Mesenchymal stem cell (in vitro differentiated cells and primary cell): ENCODE measurements around the gene CERKL.

Experiments
- DNase-seq: peaks from one replicate; pipeline ENCODE4 v3.0.0-alpha.2; 2013
- H2AFZ ChIP-seq: one replicate; pipeline ENCODE4 v1.6.1; 2013; ENCODE audit warnings: low read depth, mild to moderate bottlenecking, control low read depth, inconsistent platforms, low read length, moderate library complexity
- H2AK5ac ChIP-seq: 2 replicates; pipeline ENCODE4 v1.6.1; 2013; ENCODE audit warnings: low read length, moderate library complexity, mild to moderate bottlenecking, inconsistent platforms; ENCODE audit not compliant: severe bottlenecking
- H2BK120ac ChIP-seq: one replicate; pipeline ENCODE4 v1.6.1; 2013; ENCODE audit warnings: low read depth, mild to moderate bottlenecking, inconsistent platforms, low read length, moderate library complexity
- H2BK12ac ChIP-seq, 2 experiments: one replicate each; pipeline ENCODE4 v1.6.1; 2013; ENCODE audit warnings: inconsistent platforms in 2 of 2, low read length in 2 of 2, mild to moderate bottlenecking in 2 of 2, moderate library complexity in 2 of 2, control low read depth in 1 of 2
- H2BK15ac ChIP-seq: one replicate; pipeline ENCODE4 v1.6.1; 2013; ENCODE audit warnings: mild to moderate bottlenecking, low read depth, inconsistent platforms; ENCODE audit not compliant: poor library complexity, severe bottlenecking
- H2BK5ac ChIP-seq: 2 replicates; pipeline ENCODE4 v1.6.1; 2013; ENCODE audit warnings: low read depth, mild to moderate bottlenecking, low read length, control low read depth, inconsistent platforms; ENCODE audit not compliant: poor library complexity, severe bottlenecking
- H3K14ac ChIP-seq, 2 experiments: one replicate each; pipeline ENCODE4 v1.6.1; 2013; ENCODE audit warnings: inconsistent platforms in 2 of 2, low read length in 2 of 2, control low read depth in 1 of 2, mild to moderate bottlenecking in 1 of 2, moderate library complexity in 1 of 2
- H3K18ac ChIP-seq, 2 experiments: one replicate each; pipeline ENCODE4 v1.6.1; 2013; ENCODE audit warnings: inconsistent platforms in 2 of 2, low read length in 2 of 2, control low read depth in 1 of 2, low read depth in 1 of 2, mild to moderate bottlenecking in 1 of 2
- H3K23ac ChIP-seq, 2 experiments: one replicate each; pipeline ENCODE4 v1.6.1; 2013; ENCODE audit warnings: inconsistent platforms in 2 of 2, low read length in 2 of 2, mild to moderate bottlenecking in 2 of 2, moderate library complexity in 2 of 2, control low read depth in 1 of 2
- H3K27ac ChIP-seq: 2 replicates; pipeline ENCODE4 v1.5.1; 2013; ENCODE audit warnings: mild to moderate bottlenecking, moderate library complexity, low read length, control low read depth, inconsistent platforms; ENCODE audit not compliant: poor library complexity, severe bottlenecking
- H3K27me3 ChIP-seq, 2 experiments: 2 replicates each; pipeline versions ENCODE4 v1.6.1 to v1.7.0; 2013; ENCODE audit warnings: low read length in 2 of 2, mild to moderate bottlenecking in 2 of 2, moderate library complexity in 2 of 2, control low read depth in 1 of 2, inconsistent platforms in 1 of 2; ENCODE audit not compliant: control insufficient read depth in 1 of 2, insufficient read depth in 1 of 2
- H3K36me3 ChIP-seq, 2 experiments: 2 replicates each; pipeline versions ENCODE4 v1.6.1 to v1.7.0; 2013; ENCODE audit warnings: low read length in 2 of 2, control low read depth in 1 of 2, inconsistent platforms in 1 of 2, low read depth in 1 of 2, mild to moderate bottlenecking in 1 of 2; ENCODE audit not compliant: insufficient read depth in 2 of 2, control insufficient read depth in 1 of 2
- H3K4ac ChIP-seq, 2 experiments: one replicate each; pipeline ENCODE4 v1.6.1; 2013; ENCODE audit warnings: inconsistent platforms in 2 of 2, low read length in 2 of 2, mild to moderate bottlenecking in 2 of 2, moderate library complexity in 2 of 2, control low read depth in 1 of 2, low read depth in 1 of 2
- H3K4me1 ChIP-seq: 2 replicates; pipeline ENCODE4 v1.6.1; 2013; ENCODE audit warnings: low read depth, low read length, control low read depth; ENCODE audit not compliant: control insufficient read depth, insufficient read depth
- H3K4me2 ChIP-seq: 2 replicates; pipeline ENCODE4 v1.6.1; 2013; ENCODE audit warnings: low read length, mild to moderate bottlenecking, inconsistent platforms; ENCODE audit not compliant: poor library complexity, severe bottlenecking
- H3K4me3 ChIP-seq, 2 experiments: 2 replicates each; pipeline versions ENCODE4 v1.5.1 to v1.7.0; 2013; ENCODE audit warnings: low read length in 2 of 2, mild to moderate bottlenecking in 2 of 2, control low read depth in 1 of 2, low read depth in 1 of 2; ENCODE audit not compliant: insufficient read depth in 1 of 2
- H3K79me1 ChIP-seq: replicated peaks from 2 replicates; pipeline ENCODE4 v1.6.1; 2013; ENCODE audit warnings: mild to moderate bottlenecking, control low read depth, low read length, inconsistent platforms; ENCODE audit not compliant: poor library complexity, severe bottlenecking
- H3K9ac ChIP-seq: 2 replicates; pipeline ENCODE4 v1.7.0; 2013; ENCODE audit warnings: mild to moderate bottlenecking, low read length, moderate library complexity
- H3K9me3 ChIP-seq: 2 replicates; pipeline ENCODE4 v1.7.0; 2013; ENCODE audit warnings: mild to moderate bottlenecking, low read length; ENCODE audit not compliant: control insufficient read depth
- H4K8ac ChIP-seq: one replicate; pipeline ENCODE4 v1.6.1; 2013; ENCODE audit warnings: inconsistent platforms, mild to moderate bottlenecking, low read length, moderate library complexity
- H4K91ac ChIP-seq: one replicate; pipeline ENCODE4 v1.6.1; 2013; ENCODE audit warnings: mild to moderate bottlenecking, low read length, inconsistent platforms
- WGBS: methylation state at CpG from one replicate; pipeline ENCODE4 v1.1.7; 2013; ENCODE audit warnings: mixed read lengths; 5-methylcytosine and 5-hydroxymethylcytosine counted together

Gene CERKL

GRCh38 chr2:181682795-181683517 lies 26.1 kb upstream of the CERKL start:
- Histone ChIP-seq H3K27me3 (peaks cover 85 to 98% of the 10 kb centered on the region in 2 experiments), H3K79me1 (no peaks in the 10 kb centered on the region), H2AFZ (no peak overlapping the region), H3K9me3 (peaks cover 13% of the 10 kb centered on the region), H2BK120ac (peak overlapping the region; percentile 11), H3K14ac (no peak overlapping the region), H3K4me1 (peaks cover 26% of the 10 kb centered on the region), H2BK15ac (no peak overlapping the region), H3K27ac (no peak overlapping the region), H4K8ac (no peak overlapping the region), H3K4ac (no peak overlapping the region), H2BK12ac (no peak overlapping the region), H3K4me2 (peak overlapping the region; percentile 68), H3K9ac (no peak overlapping the region), H2BK5ac (no peak overlapping the region), H3K23ac (peak overlapping the region in 1 of 2 experiments; percentile 51), H4K91ac (no peak overlapping the region), H3K36me3 (no peaks in the 10 kb centered on the region), H3K4me3 (no peak overlapping the region), H2AK5ac (no peak overlapping the region), H3K18ac (no peak overlapping the region)
- WGBS = 8% methylated on average over 42 of the region's 42 CpGs
- DNase-seq = no peak

- no peak overlapping the region for H3K18ac ChIP-seq
- no peak overlapping the region for H3K9ac ChIP-seq
- H3K9me3 ChIP-seq = peaks cover 13% of the 10 kb centered on the region
- H3K4me1 ChIP-seq = peaks cover 30% of the 10 kb centered on the region
- no peaks in the 10 kb centered on the region for H3K79me1 ChIP-seq
- no peak overlapping the region for H2BK15ac ChIP-seq
- H3K4me3 ChIP-seq = no peak overlapping the region
- H3K4ac ChIP-seq = no peak overlapping the region
- H3K27me3 ChIP-seq = peaks cover 84 to 97% of the 10 kb centered on the region in 2 experiments
- no peak overlapping the region for H4K8ac ChIP-seq
- no peak overlapping the region for H3K27ac ChIP-seq
- no peaks in the 10 kb centered on the region for H3K36me3 ChIP-seq
- H2AFZ ChIP-seq = no peak overlapping the region
- no peak overlapping the region for H2BK120ac ChIP-seq
- no peak overlapping the region for H2AK5ac ChIP-seq
- no peak for DNase-seq
- WGBS = 19% methylated on average over 24 of the region's 24 CpGs
- H3K14ac ChIP-seq = no peak overlapping the region
- no peak overlapping the region for H2BK12ac ChIP-seq
- H3K4me2 ChIP-seq = no peak overlapping the region
- no peak overlapping the region for H2BK5ac ChIP-seq
- no peak overlapping the region for H3K23ac ChIP-seq
- H4K91ac ChIP-seq = no peak overlapping the region
Observed at GRCh38 chr2:181682026-181682789, 25.3 kb upstream of the CERKL start.

GRCh38 chr2:181680937-181681811 lies 24.3 kb upstream of the CERKL start:
- Histone ChIP-seq H2AFZ (no peak overlapping the region), H2BK15ac (no peak overlapping the region), H3K27ac (no peak overlapping the region), H3K9ac (no peak overlapping the region), H3K4me1 (peaks cover 30% of the 10 kb centered on the region), H2BK12ac (no peak overlapping the region), H4K8ac (no peak overlapping the region), H3K36me3 (no peaks in the 10 kb centered on the region), H3K4ac (no peak overlapping the region), H3K18ac (no peak overlapping the region), H3K4me3 (peak overlapping the region in 1 of 2 experiments; percentile 65), H2AK5ac (no peak overlapping the region), H3K79me1 (no peaks in the 10 kb centered on the region), H4K91ac (no peak overlapping the region), H2BK120ac (no peak overlapping the region), H3K27me3 (peaks cover 82 to 94% of the 10 kb centered on the region in 2 experiments), H3K23ac (no peak overlapping the region), H3K9me3 (peaks cover 13% of the 10 kb centered on the region), H2BK5ac (no peak overlapping the region), H3K14ac (no peak overlapping the region), H3K4me2 (peak overlapping the region; percentile 49)
- WGBS = 8% methylated on average over 37 of the region's 38 CpGs
- no peak for DNase-seq
